RCC 7860 (cell line): ENCODE results near the gene NPAS3.

Experiments used
- DNase-seq: peaks from one replicate; pipeline ENCODE4 v3.0.0-alpha.2; 2015; ENCODE audit warnings: low spot score
- FAIRE-seq: peaks from 2 replicates; lab custom pipeline; 2012; peaks lifted over from hg19 to GRCh38; lab: Jason Lieb, UNC

NPAS3 gene

DNA sequence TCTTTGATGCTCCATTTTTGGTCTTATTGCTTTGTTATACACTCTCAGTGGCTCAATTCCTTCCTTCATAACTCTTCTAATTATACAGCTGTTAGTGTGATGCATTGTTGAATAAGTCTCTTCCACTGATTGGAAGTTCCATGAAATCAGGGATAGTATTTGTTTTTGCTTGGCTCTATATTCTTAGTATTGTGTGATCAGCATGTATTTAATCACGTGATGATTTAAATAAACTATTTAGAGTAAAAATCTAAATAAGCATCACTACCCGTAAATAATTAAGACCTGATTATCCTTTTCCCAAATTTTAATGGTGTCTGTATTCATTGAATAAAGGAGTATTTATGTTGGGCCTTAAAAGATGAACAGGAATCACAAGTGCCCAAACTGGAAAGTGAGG lies 355.7 kb downstream of the NPAS3 start:
- FAIRE-seq (no peak), DNase-seq (no peak)

DNA sequence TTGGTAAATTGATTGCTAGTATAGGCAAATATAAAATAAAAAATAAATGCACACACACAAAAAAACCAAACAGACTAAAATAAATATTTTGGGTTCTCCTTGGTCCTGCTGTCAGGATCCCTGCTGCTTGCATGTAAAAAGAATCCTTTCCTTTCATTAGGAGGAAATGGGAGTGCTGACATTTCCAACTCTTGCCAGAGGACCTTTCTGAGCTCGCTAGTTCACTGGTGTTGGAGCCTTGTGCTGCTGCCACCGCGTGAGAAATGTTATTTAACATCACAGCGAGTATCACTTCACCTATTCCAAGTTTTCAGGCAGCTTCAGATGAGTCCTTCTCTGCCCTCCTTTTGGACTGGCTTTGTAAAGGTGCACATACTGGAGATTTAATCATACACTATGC lies 358.9 kb downstream of the NPAS3 start:
- DNase-seq, result no peak
- FAIRE-seq, result no peak

- DNase-seq, result no peak
- FAIRE-seq, result no peak
These were observed 369.1 kb downstream of the NPAS3 start for GRCh38 chr14:33307691-33308251.

- no peak for DNase-seq
- FAIRE-seq, result no peak
These were observed 370.4 kb downstream of the NPAS3 start for GRCh38 chr14:33309106-33309505.

DNA sequence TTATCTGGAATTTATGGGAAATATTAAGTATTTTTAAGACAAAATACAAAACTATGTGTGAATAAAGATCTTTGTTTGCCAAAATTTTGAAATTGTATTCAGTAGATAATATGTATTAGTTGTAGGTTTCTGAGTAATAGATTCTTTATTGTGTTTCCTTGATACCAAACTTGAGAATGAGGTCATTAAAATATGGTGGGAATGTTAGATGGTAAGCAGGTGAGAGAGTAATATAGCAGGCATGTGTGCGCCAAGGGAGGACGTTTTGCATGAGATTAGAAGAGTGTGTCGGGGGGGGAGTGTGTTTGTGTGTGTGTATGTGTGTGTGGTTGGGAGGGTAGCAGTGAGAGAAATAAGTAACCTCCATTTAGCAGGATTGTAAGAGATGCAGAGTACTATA lies 376.5 kb downstream of the NPAS3 start:
- FAIRE-seq (no peak), DNase-seq (no peak)

DNA sequence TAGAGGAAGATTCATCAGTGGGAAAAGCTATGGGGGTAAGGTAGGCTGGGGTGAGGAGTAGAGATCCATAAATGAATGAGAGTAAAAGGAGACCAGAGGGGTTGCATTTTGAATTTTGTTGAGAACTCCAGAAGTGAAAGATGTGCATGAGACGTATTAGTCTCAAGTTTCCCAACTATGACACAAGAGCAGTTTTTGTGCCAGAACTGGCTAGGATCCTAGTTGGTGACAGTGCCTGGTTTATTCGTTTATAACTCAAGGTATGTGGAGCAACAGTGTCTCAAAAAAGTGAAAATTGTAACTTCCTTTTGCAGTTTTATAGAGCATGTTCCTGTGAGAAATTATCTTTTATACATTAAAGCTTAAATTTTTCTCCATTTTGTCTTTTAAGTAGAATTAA lies 377.0 kb downstream of the NPAS3 start:
- no peak for FAIRE-seq
- DNase-seq, result no peak

- DNase-seq (no peak), FAIRE-seq (no peak)
These were observed 379.0 kb downstream of the NPAS3 start for GRCh38 chr14:33317675-33318074.

DNA sequence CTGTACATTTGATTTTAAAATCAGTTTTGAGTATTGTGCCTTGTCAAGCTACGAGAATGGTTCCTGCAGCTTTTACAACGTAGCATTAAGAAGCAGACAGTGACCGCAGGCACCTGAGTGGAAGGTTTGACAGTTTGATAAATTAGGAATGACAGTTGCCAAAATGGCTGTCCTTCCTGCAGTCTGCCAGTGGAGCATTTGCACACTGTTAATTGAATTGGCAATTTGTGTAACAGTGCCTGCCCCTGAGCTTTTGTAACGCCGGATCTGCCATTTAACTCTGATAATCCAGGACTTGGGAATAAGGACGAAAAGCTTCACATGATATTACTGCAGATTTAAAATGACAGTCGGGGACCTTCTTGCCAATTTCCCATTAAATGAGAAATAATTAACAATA lies 385.3 kb downstream of the NPAS3 start:
- DNase-seq, result no peak
- no peak for FAIRE-seq

GRCh38 chr14:33331176-33331949 lies 392.7 kb downstream of the NPAS3 start:
- FAIRE-seq (no peak), DNase-seq (no peak)

GRCh38 chr14:33332497-33332896 lies 393.8 kb downstream of the NPAS3 start:
- FAIRE-seq (no peak), DNase-seq (no peak)

DNA sequence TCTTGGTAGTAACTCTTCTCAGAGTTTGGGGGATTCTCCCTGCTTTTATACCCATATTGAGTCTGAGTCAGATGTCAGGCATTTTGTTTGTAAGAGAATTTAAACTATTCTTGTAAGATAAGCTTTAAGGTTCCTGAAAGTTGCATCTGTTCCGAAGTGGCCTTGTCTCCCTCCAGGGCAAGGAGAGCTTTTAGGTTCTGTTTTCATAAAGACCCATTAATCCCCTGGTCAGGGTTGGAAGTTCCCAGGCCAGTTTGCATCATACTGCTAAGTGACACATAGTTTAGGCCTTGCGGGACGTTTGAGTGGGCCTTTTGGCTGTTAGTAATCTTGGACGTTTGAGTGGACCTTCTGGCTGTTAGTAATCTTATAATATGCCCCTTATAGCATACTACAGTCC lies 396.7 kb downstream of the NPAS3 start:
- DNase-seq (no peak), FAIRE-seq (no peak)

DNA sequence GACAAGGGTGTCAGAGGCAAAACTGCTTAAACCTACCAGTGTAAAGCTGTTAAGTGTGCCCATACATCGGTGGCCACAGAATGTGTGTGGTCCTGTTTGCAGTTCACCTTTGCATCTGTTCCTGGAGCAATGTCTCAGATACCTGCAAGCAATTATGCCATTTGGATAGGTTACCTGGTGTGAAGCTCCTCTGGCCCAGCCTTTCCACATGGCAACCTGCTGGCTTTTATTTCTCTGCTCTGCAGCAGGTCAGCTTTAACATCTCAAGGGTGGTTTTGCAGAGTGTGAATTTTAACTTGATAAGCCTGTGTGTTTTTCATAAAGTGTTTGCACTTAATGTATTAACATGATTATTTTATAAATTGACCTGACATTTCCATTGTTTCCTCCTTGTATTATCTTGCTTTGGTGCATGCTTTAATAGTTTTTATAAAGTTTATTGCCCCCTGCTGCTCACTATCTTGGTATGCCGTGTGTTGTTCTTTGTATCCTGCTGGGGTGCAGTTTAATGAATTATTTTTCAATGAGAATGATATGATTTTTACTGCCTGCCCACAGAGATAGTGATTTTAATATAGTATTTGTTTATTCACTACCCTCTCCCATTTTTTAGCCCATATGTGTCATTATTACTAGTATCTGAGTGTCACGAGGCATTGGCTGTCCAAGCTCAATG lies 403.8 kb downstream of the NPAS3 start:
- DNase-seq (no peak), FAIRE-seq (no peak)

GRCh38 chr14:33343016-33343415 lies 404.3 kb downstream of the NPAS3 start:
- DNase-seq (no peak), FAIRE-seq (no peak)

- FAIRE-seq, result no peak
These were observed 409.1 kb downstream of the NPAS3 start for GRCh38 chr14:33347796-33348195.

GRCh38 chr14:33348510-33348909 lies 409.8 kb downstream of the NPAS3 start:
- DNase-seq (no peak), FAIRE-seq (no peak)

More at GRCh38 chr14:33347796-33348195, 409.1 kb downstream of the NPAS3 start:
- no peak for DNase-seq

DNA sequence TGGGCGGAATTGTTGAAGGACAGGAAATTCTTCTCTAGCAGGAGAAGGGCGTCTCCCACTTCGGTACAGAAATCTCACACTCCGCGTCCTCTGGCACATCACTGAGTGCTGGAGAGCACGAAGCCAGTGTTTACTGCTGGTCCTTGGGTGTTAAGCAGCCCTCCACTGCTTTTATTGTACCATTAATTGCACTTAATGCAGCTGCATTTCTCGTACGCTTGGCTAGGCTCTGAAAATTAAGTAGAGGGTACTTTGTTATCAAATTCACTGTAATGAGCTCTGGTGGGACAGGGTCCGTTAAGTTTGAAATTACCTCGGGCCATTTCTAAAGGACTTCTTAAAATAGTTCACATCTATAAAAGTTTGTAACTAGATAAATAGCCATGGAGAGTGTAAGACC lies 411.2 kb downstream of the NPAS3 start:
- FAIRE-seq (no peak), DNase-seq (no peak)

DNA sequence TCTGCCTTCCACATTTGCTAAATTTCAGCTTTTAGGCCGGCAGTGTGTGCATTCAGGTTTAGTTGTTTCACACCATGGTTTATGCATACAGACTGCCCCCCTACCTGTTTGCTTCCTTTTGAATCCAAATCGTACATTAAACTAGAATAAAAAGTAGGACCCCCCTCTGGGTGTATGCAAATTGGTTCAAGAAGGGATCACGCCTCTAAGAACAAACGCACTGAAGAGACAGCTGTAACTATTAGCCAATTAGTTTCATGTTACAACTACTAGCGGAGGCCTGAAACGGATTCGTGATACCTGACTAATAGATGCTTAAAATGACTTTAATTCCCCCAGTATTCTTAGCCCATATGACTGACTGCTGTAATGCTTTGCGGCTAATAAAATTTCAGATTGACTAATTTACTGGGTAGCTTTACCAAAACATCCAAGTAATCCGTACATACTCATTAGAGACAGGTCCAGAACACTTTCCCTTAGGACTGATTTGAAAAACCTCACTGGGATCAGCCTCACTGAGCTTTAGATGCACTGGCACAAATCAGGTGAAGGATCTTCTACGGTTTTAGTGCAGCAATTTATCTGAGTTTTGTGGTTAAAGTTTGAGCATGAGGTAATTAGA lies 411.8 kb downstream of the NPAS3 start:
- DNase-seq (no peak), FAIRE-seq (no peak)

- FAIRE-seq, result no peak
- no peak for DNase-seq
These were observed 414.1 kb downstream of the NPAS3 start for GRCh38 chr14:33352821-33353220.

DNA sequence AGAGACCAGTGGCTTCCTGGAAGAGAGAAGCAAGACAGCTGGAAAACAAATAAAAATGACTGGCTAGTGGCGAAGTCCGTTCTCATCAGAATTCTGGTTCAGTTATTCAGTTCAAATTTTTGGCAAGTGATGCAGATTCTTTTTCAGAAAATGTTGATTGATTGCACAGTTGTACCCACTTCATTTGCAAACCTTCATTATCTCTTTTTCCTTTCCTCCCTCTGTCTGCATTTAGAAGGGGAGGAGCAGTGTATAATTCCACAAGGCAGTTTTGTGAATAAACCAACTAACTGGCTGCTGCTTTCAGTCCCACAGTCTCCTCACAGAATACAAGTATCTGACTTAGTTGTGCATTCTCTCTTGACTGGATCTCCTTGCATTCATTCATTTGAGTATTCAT lies 417.5 kb downstream of the NPAS3 start:
- no peak for DNase-seq
- no peak for FAIRE-seq

DNA sequence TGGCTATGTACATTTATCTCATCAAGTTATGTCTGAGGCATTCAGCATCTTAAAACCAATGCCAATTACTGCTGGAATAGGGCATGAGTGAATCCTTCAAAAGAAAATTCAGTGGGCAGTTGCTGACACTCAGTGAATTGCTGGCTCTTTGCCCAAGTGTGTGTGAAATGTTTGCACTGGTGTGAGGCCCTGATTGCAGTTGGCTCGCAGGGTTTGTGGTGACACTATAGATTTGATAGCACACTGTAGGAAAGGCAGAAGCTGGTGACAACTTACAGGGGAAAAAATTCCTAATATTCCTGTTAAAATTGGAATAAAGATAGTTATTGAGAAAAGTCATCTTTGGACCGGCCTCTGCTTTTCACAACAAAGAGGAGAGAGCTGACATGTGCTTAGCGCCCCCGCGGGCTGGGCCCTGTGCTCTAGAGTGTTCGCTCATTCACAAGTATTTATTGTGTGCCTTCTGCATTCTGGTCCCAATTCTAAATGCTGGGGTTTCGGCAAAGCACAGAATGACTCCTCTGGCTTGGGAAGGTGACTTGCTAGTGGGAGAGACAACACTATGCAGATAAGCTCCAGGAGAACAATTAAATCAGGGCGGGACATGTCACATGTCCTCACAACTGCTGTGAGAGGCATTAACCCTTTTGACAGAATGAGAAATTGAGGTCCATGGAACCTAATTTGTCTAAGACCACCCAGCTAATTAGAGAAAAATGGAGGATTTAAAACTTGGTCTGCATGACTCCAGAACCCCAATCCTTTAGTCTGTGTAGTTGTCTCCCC lies 418.7 kb downstream of the NPAS3 start:
- FAIRE-seq (no peak), DNase-seq (no peak)

GRCh38 chr14:33359288-33359881 lies 420.7 kb downstream of the NPAS3 start:
- no peak for DNase-seq
- no peak for FAIRE-seq
